HG03469 (cell line): Measurements from ENCODE around the gene SPTSSA.
"Not testable (repeated sequence)": the region's sequence is repeated elsewhere in the genome, so short reads cannot be mapped to it uniquely, and the experiment has no call there.

Source experiments
- ATAC-seq: cut with Tn5 transposase; IDR thresholded peaks from one replicate; pipeline ENCODE4 v1.9.1; 2021; ENCODE audit warnings: mild to moderate bottlenecking, moderate library complexity, moderate number of reproducible peaks; ENCODE audit not compliant: unreplicated experiment

Gene SPTSSA

DNA sequence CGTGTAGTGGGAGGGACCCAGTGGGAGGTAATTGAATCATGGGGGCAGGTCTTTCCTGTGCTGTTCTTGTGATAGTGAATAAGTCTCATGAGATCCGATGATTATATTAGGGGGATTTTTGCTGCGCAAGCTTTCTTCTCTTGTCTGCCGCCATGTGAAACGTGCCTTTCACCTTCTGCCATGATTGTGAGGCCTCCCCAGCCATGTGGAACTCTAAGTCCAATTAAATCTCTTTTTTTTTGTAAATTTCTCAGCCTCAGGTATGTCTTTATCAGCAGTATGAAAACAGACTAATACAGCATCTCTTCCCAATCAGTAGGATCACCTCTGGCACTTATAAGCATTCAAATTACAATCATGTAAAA is 34.0 kb downstream of the SPTSSA start:
- ATAC-seq: not testable (repeated sequence)

DNA sequence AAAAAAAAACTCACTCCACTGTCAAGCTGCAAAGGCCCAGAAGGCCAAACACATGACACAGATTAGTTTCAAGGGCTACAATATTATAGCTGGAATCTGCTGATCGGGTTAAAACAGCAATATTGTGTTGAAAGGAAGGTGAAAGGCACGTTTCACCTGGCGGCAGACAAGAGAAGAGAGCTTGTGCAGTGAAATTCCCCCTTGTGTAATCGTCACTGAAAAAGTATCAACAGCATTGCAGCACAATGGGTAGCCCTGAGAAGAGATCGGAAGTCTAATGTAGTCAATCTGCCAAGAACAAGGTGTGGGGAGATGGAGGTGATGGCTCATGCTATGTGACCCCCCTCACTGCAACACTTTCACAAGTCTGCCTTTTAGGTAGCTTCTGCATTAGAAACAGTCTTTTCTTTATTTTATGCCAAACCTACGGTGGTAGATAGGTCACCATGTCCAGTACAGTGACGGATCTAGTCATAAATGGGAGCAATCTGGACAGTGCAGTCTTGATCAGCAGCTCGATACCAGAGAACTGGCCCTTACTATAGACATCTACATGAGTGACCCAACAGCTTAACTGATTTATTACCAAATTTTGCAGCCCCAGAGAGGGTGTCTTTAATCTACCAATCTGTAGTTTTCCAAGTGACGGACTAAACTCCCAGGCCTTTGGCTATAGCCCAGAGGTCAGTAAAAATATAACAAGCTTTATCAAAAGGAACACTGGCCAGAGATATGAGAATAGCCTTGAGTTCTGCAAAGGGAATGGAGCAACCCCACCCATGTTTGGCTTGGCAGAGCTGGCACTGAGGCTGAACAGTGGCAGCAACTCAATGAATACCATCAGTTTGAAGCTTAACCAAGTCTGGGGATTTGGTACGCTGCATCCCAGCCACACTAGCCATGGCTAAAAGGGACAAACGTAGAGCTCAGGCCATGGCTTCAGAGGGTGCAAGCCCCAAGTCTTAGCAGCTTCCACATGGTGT is 35.4 kb downstream of the SPTSSA start:
- no peak for ATAC-seq

DNA sequence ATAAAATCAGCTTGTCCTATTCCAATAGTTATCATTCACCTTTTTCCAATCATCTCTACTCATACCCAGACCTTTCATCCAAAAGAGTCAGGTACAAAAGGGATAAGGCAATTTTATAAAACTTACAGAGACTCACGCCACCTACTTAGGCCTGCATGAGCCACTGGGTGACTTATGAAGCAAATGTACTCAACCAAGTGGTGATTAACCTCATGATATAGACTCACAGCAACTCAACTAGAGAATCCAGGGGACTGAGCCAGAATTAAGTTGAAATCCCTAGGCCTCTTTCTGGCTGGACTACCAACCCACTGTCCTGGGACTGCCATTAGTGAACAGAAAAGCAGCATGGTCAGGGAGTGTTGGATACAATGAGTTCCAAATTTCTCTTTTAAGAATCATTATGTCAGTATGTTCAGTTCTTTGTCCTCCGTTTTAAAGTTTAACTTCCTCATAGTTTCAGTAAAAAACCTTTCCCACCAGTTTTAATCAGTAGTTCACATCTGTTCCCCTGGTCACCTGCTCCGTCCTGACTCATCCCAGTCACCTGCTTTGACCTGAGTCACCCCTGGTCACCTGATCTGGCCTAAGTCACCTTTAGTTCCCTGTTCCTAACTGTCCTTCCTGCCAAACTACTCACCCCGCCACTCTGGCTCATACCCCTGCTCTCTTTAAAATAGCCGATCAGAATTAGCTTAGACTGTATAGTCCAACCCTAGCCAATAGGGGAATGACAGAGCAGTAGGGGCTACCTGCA is 36.8 kb downstream of the SPTSSA start:
- ATAC-seq: no peak

DNA sequence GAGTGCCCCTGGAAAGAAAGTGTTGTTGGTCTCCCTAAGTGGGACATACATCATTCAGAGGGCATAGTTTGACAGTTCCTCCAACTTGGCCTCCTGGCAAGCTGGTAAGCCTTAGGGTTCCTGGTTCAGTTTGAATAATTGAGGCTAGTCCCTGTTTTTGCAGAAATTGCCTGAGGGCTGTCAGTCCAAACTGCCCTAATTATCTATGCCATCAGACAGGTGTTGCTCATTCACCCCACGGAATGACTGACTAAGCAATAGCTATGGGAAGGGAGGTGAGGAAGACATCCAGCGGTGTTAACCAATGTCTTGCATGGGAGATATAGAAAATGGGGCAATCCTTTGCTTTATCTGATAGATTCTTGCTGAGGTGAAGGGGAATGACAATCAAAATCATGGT is 37.6 kb downstream of the SPTSSA start:
- no peak for ATAC-seq

DNA sequence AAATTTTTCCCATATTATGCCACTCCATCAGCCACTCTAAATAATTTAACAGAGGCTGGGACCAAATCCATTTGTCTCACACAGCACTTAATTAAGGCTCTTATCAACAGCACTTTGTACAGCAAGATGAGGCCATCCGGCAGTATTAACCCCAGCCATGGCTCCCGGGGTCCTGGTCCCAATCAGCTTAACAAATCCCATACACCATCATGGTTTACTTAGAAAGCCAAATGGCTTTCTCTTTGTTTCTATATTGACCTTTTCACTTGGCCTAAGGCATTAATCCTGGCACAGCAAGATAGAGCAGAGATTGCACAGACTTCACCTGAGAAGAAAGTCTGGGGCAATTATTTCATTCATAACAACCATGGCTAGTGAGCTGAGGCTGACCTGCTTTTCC is 38.6 kb downstream of the SPTSSA start:
- no peak for ATAC-seq

DNA sequence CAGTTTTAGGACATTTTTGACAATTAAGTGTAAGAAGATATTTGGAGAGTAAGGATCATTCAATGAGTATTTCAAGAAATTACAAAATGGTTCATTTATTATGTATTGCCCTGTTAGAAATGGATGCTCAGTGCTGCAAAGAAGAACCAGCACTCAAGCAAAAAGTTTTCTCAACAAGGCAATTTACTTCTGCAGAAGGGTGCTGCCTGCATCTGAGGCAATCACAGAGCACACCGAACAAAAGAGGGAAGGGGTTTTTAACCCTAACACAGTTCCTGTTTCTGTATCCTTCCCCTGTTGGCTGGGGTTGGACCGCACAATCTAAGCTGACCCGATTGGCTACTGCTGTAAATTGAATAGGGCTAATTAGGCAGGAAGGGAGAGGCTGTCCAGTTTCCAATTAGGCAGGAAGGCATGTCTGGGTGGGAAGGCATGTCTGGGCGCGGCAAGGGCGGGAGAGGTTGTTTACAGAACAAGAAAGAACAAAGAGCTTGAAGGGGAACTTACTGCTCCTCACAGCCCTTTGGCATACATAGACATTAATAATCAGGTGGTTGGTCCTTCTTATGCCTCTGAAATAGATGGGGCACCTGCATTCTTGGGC is 41.4 kb downstream of the SPTSSA start:
- no peak for ATAC-seq

DNA sequence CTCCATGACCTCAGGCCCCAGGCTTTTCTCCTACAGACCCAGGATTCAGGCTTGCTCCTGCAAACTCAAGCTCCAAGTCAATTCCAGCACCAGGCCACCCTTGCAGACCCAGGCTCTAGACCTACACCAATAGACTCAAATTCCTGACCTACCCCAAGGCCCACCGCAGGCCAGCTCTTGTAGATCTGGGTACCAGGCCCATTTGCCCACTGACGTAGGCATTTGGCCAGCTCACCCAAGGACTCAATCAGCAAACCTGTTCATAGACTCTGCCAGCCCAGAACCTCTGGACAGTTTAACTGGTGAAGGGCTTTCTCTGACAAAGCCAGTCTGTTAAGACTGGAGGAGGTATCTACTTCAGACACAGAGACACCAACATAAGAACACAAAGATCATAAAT is 52.3 kb downstream of the SPTSSA start:
- no peak for ATAC-seq

DNA sequence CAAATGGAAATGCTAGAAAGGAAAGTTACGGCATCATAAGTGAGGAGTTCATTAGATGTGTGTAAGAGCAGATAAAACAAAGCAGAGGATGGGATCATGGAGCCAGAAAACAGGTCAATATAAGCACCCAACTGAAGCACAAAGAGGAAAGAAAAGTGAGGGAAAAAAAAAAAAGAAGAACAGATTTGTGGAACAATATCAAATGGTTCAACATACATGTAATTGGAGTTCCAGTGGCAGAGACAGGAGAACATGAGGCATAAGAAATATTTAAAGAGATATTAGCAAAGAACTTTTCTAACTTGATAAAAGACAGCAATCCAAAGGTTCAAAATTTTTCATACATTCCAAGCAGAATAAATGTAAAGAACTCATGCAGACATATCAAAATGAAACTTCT is 54.1 kb downstream of the SPTSSA start:
- no peak for ATAC-seq

DNA sequence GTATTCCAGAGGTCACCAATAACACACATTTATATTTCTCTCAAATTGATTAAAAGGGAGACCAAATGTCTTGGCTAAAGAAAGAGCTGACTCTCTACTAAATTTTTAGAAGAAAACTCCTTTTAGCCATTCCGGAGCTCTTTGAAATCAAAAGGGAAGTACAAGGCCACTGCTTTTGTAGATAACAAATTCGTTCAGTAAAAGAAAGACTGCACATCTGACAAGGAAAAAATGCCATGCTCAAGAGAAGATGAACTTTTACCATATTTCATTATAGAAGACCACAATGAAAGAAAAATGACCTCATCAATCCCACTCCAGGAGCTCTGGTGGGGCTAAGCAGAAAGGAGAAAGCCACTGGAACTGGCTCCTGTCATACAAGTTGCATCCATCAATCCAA is 57.6 kb downstream of the SPTSSA start:
- no peak for ATAC-seq

DNA sequence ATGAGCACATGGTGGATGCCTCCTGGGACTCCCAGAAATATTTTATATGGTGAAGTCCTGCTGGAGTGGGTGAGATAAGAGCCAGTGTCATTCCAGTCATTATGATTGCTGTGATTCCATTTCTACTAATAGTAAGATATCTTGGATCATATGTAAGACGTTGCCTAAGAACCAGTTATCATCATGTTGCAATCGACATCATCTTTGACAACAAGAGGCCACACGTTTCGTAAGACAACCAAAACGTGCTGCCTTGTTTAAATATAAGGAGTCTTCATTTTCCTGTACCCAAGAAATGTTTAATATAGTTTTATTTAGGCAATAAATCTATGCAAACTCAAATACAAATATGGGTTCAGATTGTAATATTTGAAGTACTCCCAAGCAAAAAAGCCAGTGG is 58.4 kb downstream of the SPTSSA start:
- no peak for ATAC-seq

DNA sequence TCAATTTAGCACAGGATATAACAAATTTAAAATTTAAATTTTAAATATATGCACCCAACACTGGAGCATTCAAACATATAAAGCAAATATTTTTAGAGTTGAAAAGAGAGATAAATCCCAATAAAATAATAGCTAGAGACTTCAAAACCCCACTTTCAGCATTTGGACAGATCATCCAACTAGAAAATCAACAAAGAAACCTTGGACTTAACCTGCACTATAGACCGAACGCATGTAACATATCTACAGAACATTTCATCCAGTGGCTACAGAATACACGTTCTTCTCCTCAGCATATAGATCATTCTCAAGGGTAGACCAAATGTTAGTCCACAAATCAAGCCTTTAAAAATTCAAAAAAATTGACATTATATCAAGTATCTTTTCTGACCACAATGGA is 64.0 kb downstream of the SPTSSA start:
- no peak for ATAC-seq

DNA sequence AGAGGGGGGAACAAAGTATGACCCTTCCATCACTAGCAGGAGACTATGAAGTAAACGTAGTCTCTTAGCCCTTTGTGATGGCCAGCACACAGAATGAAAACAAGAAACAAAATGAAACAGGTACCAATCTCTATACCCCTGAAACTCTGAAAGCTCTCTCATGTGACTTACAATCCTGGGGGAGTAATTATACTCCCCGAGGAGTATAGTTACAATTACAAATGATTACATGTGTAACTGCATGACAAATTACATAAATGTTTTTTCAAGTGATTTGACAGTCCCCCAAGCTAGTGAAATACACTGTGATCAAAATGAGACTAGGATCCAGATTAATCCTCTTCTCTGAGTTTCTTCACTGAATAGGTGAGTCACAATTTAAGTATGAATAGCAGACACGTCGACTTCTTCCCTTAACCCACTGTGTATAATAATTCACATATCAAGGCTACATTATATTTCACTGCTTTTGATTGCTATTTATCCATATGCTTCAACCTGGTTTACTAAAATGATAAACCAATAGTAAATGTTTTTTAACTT is 74.0 kb downstream of the SPTSSA start:
- no peak for ATAC-seq

DNA sequence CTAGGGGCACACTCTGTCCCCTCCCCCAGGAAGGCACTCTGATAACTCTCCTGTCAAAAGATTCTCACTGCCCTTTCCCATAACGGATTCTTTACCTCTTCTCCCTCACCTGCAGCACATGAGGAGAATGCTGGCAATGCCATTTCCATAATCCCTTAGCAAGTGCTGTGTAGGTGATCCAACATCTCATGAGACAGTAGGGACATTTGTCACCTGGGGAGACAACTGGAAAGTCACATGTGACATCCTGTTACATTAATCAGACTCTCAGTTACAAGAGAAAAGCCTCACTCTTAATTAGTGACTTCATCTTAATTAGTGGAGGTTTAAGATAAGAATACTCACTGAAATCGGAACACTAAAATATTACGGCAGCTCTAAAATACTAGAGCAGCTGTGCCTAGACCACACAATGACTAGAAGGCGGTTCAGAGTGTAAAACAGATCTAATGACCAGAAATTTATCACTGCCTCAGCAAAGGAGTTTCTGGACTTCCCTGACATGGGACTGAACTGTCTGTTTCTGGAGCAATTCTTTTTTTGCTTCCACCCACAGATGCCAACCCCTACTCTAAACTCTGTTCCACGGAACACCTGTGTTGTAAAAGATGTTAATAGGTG is 75.1 kb downstream of the SPTSSA start:
- ATAC-seq: no peak

DNA sequence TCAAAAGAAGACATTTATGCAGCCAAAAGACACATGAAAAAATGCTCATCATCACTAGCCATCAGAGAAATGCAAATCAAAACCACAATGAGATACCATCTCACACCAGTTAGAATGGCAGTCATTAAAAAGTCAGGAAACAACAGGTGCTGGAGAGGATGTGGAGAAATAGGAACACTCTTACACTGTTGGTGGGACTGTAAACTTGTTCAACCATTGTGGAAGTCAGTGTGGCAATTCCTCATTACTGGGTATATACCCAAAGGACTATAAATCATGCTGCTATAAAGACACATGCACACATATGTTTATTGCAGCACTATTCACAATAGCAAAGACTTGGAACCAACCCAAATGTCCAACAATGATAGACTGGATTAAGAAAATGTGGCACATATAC is 76.2 kb downstream of the SPTSSA start:
- not testable (repeated sequence) for ATAC-seq

DNA sequence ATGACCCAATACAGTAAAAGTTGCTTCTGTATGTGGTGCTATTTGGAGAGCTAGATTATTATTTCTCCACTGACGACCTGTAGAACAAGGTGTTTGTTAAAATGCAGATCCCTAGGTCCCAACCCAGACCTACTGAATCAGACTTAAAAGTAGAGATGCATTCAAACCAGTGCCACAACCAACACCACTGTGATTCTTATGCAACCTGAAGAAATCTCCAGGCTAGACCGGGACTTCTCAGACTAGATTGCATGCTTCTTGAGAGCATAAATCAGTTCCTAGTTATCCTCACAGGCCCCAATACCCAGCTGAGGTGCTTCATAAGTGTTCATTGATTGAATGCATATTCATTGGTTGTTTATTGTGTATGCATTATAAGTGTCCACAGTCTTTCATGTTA is 78.2 kb downstream of the SPTSSA start:
- ATAC-seq: no peak
